GM12872 (cell line): ENCODE data around the gene NDUFV1.

ENCODE experiments used
- CTCF ChIP-seq: IDR thresholded peaks from 3 replicates; pipeline ENCODE4 v1.5.1; 2011; ENCODE audit warnings: low read depth, mild to moderate bottlenecking, low read length, moderate library complexity; ENCODE audit not compliant: insufficient read depth

NDUFV1 gene

GRCh38 chr11:67615728-67616430 lies 9.1 kb downstream of the NDUFV1 start:
- no peak for TF ChIP-seq CTCF

- no peak for TF ChIP-seq CTCF
Measured at GRCh38 chr11:67616431-67617242, 9.9 kb downstream of the NDUFV1 start.

- TF ChIP-seq CTCF = no peak
Measured at GRCh38 chr11:67617243-67617953, 10.7 kb downstream of the NDUFV1 start.

- no peak for TF ChIP-seq CTCF
Measured at GRCh38 chr11:67626970-67627369, 20.2 kb downstream of the NDUFV1 start.

- no peak for TF ChIP-seq CTCF
Measured at GRCh38 chr11:67627441-67627811, 20.7 kb downstream of the NDUFV1 start.

GRCh38 chr11:67627812-67628624 lies 21.3 kb downstream of the NDUFV1 start:
- no peak for TF ChIP-seq CTCF
